Kidney epithelial cell (primary cell): ENCODE measurements around the gene UMAD1. TPM values are rescaled to one million over a fixed set of nuclear protein-coding genes. Genes with fewer than 3 reads are reported as not detected.

Experiments used
- DNase-seq: peaks from one replicate; pipeline ENCODE4 v3.0.0-alpha.2; 2010; ENCODE audit warnings: low read depth
- H3K27me3 ChIP-seq: 2 replicates; pipeline ENCODE4 v1.6.0; 2011; ENCODE audit warnings: low read length; ENCODE audit not compliant: control insufficient read depth, insufficient read depth
- H3K36me3 ChIP-seq: 2 replicates; pipeline ENCODE4 v1.5.1; 2011; ENCODE audit warnings: low read length; ENCODE audit not compliant: control insufficient read depth, insufficient read depth
- H3K4me3 ChIP-seq: 2 replicates; pipeline ENCODE4 v1.5.1; 2011; ENCODE audit warnings: low read depth, mild to moderate bottlenecking, control low read depth, low read length
- total RNA-seq: library from RNA; depleted of rRNA; stranded (reverse); fragments of >200 nt; gene quantifications from 2 replicates; pipeline ENCODE4 v1.2.3, GENCODE V29; 2015
- TF ChIP-seq, protein P1 (sequence below): IDR thresholded peaks from 2 replicates; pipeline ENCODE4 v1.5.1; 2011; ENCODE audit warnings: mild to moderate bottlenecking, moderate library complexity, low read length, control low read depth, inconsistent platforms; ENCODE audit not compliant: insufficient read depth, poor library complexity, severe bottlenecking

Gene UMAD1
- total RNA-seq, 1 donor from 2014 or later: 10.7 TPM

- TF ChIP-seq, protein P1, sequence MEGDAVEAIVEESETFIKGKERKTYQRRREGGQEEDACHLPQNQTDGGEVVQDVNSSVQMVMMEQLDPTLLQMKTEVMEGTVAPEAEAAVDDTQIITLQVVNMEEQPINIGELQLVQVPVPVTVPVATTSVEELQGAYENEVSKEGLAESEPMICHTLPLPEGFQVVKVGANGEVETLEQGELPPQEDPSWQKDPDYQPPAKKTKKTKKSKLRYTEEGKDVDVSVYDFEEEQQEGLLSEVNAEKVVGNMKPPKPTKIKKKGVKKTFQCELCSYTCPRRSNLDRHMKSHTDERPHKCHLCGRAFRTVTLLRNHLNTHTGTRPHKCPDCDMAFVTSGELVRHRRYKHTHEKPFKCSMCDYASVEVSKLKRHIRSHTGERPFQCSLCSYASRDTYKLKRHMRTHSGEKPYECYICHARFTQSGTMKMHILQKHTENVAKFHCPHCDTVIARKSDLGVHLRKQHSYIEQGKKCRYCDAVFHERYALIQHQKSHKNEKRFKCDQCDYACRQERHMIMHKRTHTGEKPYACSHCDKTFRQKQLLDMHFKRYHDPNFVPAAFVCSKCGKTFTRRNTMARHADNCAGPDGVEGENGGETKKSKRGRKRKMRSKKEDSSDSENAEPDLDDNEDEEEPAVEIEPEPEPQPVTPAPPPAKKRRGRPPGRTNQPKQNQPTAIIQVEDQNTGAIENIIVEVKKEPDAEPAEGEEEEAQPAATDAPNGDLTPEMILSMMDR: no peak
- no peaks in the 10 kb centered on the region for H3K36me3 ChIP-seq
- DNase-seq: no peak
- H3K4me3 ChIP-seq: no peak overlapping the region
- no peaks in the 10 kb centered on the region for H3K27me3 ChIP-seq
These were observed 7.0 kb downstream of the UMAD1 start for GRCh38 chr7:7647495-7648036.

DNA sequence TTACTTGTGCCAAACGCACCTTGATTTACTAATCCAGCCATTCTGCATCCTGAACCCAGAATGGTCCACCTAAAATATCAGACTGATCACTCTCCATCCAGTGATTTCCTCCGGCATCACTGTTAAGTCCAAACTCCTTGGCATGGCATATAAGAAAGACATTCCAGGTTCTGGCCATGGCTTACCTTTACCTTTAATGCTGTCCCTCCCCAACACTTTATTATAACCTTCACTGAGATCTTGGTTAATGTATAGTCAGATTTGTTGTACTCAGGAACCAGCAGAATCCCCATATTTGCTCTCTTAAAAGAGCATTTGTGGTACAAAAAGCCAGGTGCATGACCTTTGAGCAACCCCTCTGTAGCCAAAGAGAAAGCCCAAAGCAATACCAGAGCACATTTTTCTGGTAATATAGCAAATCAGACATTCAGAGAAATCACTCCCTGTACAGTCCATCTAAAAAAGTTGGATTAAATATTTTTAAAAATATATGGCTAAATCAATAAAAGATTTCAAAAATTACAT, 10.2 kb downstream of the UMAD1 start:
- TF ChIP-seq, protein P1: no peak
- no peak for DNase-seq
- Histone ChIP-seq H3K27me3 (no peaks in the 10 kb centered on the region), H3K4me3 (no peak overlapping the region), H3K36me3 (no peaks in the 10 kb centered on the region)

- DNase-seq: no peak
- Histone ChIP-seq H3K36me3 (no peaks in the 10 kb centered on the region), H3K27me3 (no peaks in the 10 kb centered on the region), H3K4me3 (no peak overlapping the region)
- TF ChIP-seq, protein P1: no peak
These were observed 10.9 kb downstream of the UMAD1 start for GRCh38 chr7:7651479-7651878.

DNA sequence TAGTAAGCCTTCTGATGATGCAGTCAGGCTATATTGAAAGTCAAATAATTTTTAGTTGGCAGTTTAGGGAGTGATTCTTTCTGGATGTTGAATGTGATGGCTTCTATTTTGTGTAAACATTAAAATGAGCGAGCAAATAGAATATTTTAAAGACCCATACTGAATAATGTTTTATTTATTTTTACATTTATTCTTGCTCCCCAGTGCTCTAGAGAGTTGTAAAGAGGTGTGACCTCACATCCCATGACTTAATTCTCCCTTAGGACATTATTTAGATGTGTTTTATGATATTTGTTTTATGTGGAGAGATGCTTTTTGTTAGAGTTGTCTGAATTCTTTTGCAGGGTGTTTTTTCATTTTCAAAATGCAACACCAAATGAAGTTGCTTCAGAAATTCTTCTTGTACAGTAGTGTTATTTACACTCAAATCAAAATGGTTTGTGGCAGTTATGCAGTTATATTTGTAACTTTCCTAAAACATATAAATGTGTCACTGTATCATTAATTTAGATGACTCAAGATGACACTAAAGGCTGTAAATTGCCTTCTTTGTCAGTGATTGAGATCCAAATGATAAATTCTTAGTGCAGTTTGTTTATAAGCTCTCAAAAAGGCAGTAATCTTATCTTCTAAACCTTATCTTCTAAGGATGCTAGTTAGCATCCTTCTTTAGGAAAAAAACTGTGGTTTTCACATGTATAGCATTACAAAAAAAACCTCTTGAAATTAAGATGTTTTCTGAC, 12.4 kb downstream of the UMAD1 start:
- DNase-seq: no peak
- no peak overlapping the region for H3K4me3 ChIP-seq
- no peaks in the 10 kb centered on the region for H3K27me3 ChIP-seq
- no peaks in the 10 kb centered on the region for H3K36me3 ChIP-seq
- TF ChIP-seq, protein P1: no peak

DNA sequence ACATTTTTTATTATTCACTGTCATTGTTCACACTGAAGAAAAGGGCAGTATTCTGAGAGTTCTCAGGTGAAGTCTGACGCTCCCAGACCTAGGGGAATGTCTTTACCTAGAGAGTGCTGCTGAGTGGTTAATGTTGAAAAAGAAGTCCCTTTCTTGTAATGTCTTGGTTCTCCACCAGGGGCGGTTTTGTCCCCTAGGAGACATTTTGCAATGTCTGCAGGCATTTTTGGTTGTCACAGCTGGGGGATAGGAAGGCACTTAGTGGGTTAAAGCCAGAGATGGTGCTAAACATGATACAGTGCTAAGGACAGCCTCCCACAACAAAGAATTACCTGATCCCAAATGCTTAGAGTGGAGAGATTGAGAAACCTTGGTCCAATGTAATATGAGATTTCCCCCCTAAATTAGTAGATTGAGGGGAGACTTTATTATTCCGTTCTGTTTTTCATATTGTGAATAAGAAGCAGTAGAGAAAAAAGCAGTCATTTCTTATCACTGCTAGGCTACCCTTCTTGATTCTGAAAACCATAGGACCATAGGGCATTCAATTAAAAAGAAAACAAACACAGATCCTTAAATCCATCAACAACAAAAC, 13.1 kb downstream of the UMAD1 start:
- H3K27me3 ChIP-seq: no peaks in the 10 kb centered on the region
- no peak for DNase-seq
- no peak overlapping the region for H3K4me3 ChIP-seq
- TF ChIP-seq, protein P1: peak; percentile 46
- H3K36me3 ChIP-seq: no peaks in the 10 kb centered on the region
